Dendritic cell treated with granulocyte-macrophage colony-stimulating factor and Interleukin-4, amounts not matched to agents 40 ng/mL and 50 ng/mL, for 4 days (primary cell): ENCODE results near the gene AKAP12.

ENCODE experiments used
- H3K27ac Mint-ChIP-seq: one replicate; pipeline ENCODE4 v1.8.0; 2022; ENCODE audit warnings: mild to moderate bottlenecking, mixed read lengths
- H3K27me3 Mint-ChIP-seq: one replicate; pipeline ENCODE4 v1.8.0; 2022; ENCODE audit warnings: mild to moderate bottlenecking, mixed read lengths
- H3K36me3 Mint-ChIP-seq: one replicate; pipeline ENCODE4 v1.8.0; 2022; ENCODE audit warnings: low read depth, mixed read lengths
- H3K4me1 Mint-ChIP-seq: one replicate; pipeline ENCODE4 v1.8.0; 2022; ENCODE audit warnings: low read depth, mixed read lengths
- H3K4me3 Mint-ChIP-seq: one replicate; pipeline ENCODE4 v1.8.0; 2022; ENCODE audit warnings: mild to moderate bottlenecking, moderate library complexity, mixed read lengths
- H3K9me3 Mint-ChIP-seq: one replicate; pipeline ENCODE4 v1.8.0; 2022; ENCODE audit warnings: mixed read lengths
- intact Hi-C: fragments of 100-400 bp; cut with micrococcal nuclease; formaldehyde crosslinking; loops from one replicate; pipeline ENCODE4 v1.15.0; 2022

Gene AKAP12

DNA sequence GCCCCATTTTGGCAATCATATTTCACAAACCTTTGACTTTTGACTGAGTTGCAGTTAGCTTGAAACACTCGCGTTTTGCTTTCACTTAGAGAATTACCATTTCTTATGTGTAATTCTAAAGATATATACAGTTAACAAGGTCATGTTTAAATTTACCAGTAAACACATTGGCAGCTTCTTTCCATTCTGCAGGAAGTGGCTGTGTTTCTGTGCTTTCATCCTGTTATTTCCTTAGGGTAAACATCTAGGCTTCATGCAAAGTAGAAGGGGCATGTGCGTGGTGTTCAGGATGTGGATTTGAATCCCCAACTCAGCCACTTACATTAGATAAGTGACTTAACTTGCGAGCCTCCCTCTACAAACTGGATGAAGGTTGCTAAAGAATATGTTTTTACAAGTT, 41.1 kb downstream of the AKAP12 start:
- Mint-ChIP-seq H3K9me3 (no peaks in the 10 kb centered on the region), H3K4me1 (no peaks in the 10 kb centered on the region), H3K36me3 (no peaks in the 10 kb centered on the region), H3K27me3 (peaks cover 11% of the 10 kb centered on the region), H3K4me3 (no peak overlapping the region), H3K27ac (no peak overlapping the region)
- intact Hi-C loops, result no loop called here

DNA sequence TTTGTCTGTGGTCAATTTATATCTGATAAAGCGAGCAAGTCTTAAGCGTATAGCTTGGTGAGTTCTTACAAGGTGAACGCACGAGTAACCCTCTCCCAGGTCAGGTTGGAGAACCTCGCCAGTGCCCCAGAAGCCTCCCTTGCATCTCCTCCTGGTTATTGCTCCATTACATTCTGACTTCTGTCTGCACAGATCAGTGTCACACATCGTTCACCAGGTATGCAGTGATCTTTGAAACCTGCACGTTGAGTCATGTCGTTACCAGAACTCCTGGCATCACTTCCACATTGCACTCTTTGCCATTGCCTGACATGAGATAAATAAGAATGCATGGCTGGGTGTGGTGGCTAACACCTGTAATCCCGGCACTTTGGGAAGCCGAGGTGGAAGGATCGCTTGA, 44.2 kb downstream of the AKAP12 start:
- Mint-ChIP-seq H3K4me1 (no peaks in the 10 kb centered on the region), H3K9me3 (no peaks in the 10 kb centered on the region), H3K4me3 (no peak overlapping the region), H3K27me3 (peaks cover 7% of the 10 kb centered on the region), H3K27ac (no peak overlapping the region), H3K36me3 (no peaks in the 10 kb centered on the region)
- intact Hi-C loops, result no loop called here

DNA sequence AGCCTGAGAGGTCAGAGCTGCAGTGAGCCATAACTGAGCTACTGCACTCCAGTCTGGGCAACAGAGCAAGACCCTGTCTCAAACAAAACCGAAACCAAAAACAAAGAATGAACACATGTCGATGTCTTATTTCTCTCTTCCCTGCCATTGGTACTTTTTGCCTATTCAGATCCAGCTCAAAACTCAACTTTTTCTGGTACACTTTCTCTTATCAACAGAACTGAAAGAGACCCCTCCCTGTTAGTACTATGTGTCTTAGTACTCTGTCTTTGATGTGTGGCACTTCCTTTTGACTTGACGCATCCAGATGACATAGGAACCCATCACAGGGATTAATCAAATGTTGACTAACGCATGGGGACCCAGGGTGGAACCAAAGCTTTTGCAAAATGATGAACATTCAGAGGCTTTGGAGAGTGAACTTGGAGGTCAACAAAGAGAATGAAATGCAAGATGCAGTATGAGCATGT, 44.8 kb downstream of the AKAP12 start:
- Mint-ChIP-seq H3K27me3 (peaks cover 7% of the 10 kb centered on the region), H3K36me3 (no peaks in the 10 kb centered on the region), H3K4me1 (no peaks in the 10 kb centered on the region), H3K27ac (no peak overlapping the region), H3K9me3 (no peaks in the 10 kb centered on the region), H3K4me3 (no peak overlapping the region)
- intact Hi-C loops, result no loop called here

GRCh38 chr6:151285122-151285521, 45.4 kb downstream of the AKAP12 start:
- Mint-ChIP-seq H3K4me1 (no peaks in the 10 kb centered on the region), H3K27me3 (peaks cover 7% of the 10 kb centered on the region), H3K27ac (no peak overlapping the region), H3K4me3 (no peak overlapping the region), H3K9me3 (no peaks in the 10 kb centered on the region), H3K36me3 (no peaks in the 10 kb centered on the region)
- intact Hi-C loops, result no loop called here

DNA sequence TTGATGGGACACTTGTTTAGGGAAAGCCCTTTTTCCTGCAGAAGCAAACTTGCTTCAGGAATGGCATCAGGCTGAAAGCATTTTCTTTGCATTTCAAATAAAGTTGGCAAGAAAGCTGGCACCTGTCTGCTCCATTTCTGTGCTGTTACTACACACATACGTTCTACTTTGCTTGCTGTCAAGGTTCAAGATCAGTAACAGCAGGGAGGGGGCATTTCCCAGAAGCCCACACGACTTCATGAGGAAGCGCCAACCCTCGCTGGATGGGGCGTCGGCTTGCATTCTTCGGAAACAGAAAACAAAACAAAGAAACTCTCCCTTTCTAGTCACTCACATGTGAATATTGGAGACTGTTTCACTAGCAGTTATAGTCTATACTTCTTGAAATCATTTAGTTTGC, 46.4 kb downstream of the AKAP12 start:
- H3K36me3 Mint-ChIP-seq, result no peaks in the 10 kb centered on the region
- H3K9me3 Mint-ChIP-seq, result no peaks in the 10 kb centered on the region
- no peaks in the 10 kb centered on the region for H3K4me1 Mint-ChIP-seq
- H3K4me3 Mint-ChIP-seq, result no peak overlapping the region
- H3K27ac Mint-ChIP-seq, result no peak overlapping the region
- intact Hi-C loops, result no loop called here
- H3K27me3 Mint-ChIP-seq, result peaks cover 7% of the 10 kb centered on the region

DNA sequence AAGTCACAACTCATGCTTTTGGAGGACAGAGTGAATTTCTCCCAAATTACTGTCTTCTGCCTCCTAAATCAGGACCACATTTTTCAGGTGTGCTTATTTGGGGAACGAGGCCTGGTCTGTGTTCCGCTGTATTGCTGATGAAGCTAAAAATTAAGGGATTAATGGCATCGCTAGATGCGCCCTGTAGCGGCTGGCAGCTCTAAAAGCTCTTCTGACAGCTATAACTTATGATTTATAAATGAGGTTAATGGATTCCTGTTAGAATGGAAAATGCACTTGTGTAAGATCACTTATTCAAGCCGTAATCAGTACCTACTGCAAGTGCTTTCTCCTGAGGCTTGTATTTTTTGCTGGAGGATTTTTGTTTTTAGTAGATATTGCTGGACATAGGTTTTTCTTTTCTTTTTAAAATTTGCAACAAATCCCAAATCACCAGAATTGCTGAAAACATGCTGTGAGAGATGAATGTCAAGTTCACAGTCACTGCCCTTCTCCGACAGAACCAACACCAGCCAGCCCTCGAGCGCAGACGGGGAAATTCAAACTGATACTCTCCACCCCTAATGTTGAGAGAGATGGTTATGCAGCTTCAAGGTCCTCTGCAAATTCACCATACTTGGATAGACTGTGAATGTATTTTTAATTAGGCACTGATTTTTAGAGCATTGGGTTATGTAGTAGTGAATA, 49.1 kb downstream of the AKAP12 start:
- Mint-ChIP-seq H3K27me3 (peaks cover 9% of the 10 kb centered on the region), H3K4me1 (no peaks in the 10 kb centered on the region), H3K27ac (no peak overlapping the region), H3K9me3 (no peaks in the 10 kb centered on the region), H3K36me3 (no peaks in the 10 kb centered on the region), H3K4me3 (no peak overlapping the region)
- intact Hi-C loops, result no loop called here

- no peak overlapping the region for H3K4me3 Mint-ChIP-seq
- H3K4me1 Mint-ChIP-seq, result no peaks in the 10 kb centered on the region
- no peak overlapping the region for H3K27ac Mint-ChIP-seq
- H3K36me3 Mint-ChIP-seq, result no peaks in the 10 kb centered on the region
- H3K9me3 Mint-ChIP-seq, result no peaks in the 10 kb centered on the region
- peaks cover 6% of the 10 kb centered on the region for H3K27me3 Mint-ChIP-seq
- intact Hi-C loops, result no loop called here
These were observed 49.7 kb downstream of the AKAP12 start for GRCh38 chr6:151289399-151290007.

GRCh38 chr6:151290877-151291721, 51.3 kb downstream of the AKAP12 start:
- H3K4me1 Mint-ChIP-seq, result no peaks in the 10 kb centered on the region
- no peak overlapping the region for H3K4me3 Mint-ChIP-seq
- H3K9me3 Mint-ChIP-seq, result no peaks in the 10 kb centered on the region
- intact Hi-C loops, result no loop called here
- no peak overlapping the region for H3K27ac Mint-ChIP-seq
- peaks cover 7% of the 10 kb centered on the region for H3K27me3 Mint-ChIP-seq
- H3K36me3 Mint-ChIP-seq, result no peaks in the 10 kb centered on the region

DNA sequence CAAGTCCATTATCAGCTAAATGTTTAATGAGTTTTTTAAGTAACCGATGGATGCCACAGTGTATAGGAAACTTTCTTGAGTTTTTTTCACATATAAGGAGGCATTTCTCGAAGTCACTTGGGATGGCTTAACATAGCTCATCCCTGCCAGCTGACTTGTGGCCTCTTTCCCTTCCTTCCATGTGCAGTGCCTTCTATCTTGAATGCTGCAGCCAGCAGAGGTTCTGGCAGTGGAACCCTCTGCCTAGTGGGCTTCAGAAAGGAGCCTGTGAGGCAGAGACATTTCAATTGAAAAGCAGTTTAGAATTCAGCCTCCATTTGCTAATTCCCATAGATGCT, 51.9 kb downstream of the AKAP12 start:
- Mint-ChIP-seq H3K4me1 (no peaks in the 10 kb centered on the region), H3K27me3 (peaks cover 7% of the 10 kb centered on the region), H3K27ac (no peak overlapping the region), H3K36me3 (no peaks in the 10 kb centered on the region), H3K4me3 (no peak overlapping the region), H3K9me3 (no peaks in the 10 kb centered on the region)
- intact Hi-C loops, result no loop called here

- H3K9me3 Mint-ChIP-seq, result no peaks in the 10 kb centered on the region
- no peaks in the 10 kb centered on the region for H3K4me1 Mint-ChIP-seq
- no peaks in the 10 kb centered on the region for H3K36me3 Mint-ChIP-seq
- intact Hi-C loops, result no loop called here
- H3K27ac Mint-ChIP-seq, result no peak overlapping the region
- H3K27me3 Mint-ChIP-seq, result peaks cover 7% of the 10 kb centered on the region
- H3K4me3 Mint-ChIP-seq, result no peak overlapping the region
These were observed 53.4 kb downstream of the AKAP12 start for GRCh38 chr6:151292974-151293687.

DNA sequence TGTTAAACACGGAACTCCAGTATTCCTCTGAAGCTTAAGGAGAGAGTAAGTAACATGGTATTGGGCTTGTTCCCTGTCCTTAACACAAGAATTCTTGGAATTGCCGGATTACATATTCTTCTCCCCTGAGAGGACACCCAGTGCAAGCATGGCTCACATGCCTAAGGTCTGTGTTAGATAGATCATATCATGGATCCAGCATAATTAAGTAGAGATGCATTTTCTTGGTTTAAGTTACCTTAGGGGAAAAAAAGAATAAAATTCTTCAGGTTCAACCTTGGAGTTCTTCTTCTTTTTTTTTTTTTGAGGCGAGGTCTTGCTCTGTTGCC, 53.9 kb downstream of the AKAP12 start:
- H3K27me3 Mint-ChIP-seq, result peaks cover 7% of the 10 kb centered on the region
- H3K36me3 Mint-ChIP-seq, result no peaks in the 10 kb centered on the region
- H3K4me3 Mint-ChIP-seq, result no peak overlapping the region
- intact Hi-C loops, result no loop called here
- H3K9me3 Mint-ChIP-seq, result no peaks in the 10 kb centered on the region
- no peaks in the 10 kb centered on the region for H3K4me1 Mint-ChIP-seq
- H3K27ac Mint-ChIP-seq, result no peak overlapping the region

DNA sequence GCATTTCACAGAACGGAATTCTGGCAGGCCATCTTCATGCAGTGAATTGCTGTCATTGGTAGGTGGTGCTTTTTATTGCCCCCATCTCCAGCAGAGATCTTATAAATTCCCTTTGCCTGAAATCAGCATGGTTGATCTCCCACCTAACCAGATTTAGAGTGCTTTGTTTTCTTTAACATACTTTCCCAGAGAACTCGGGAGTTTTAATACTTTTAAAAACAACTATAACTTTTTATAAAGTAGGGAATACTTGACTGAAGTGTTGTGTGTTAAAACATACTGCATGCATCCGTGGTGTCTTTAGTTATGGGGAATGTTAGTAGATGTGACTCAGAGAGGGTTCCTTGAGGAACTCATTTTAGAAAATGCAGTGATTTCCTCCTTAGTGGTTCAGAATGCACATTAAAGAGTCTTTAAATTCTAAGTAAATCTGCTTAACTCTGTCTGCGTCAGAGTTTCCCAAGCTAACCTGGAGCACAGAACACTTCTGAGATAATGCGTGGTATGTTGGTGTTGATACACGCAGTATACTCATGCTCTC, 54.9 kb downstream of the AKAP12 start:
- Mint-ChIP-seq H3K9me3 (no peaks in the 10 kb centered on the region), H3K4me3 (no peak overlapping the region), H3K36me3 (no peaks in the 10 kb centered on the region), H3K4me1 (no peaks in the 10 kb centered on the region), H3K27ac (no peak overlapping the region), H3K27me3 (peaks cover 7% of the 10 kb centered on the region)
- intact Hi-C loops, result no loop called here

DNA sequence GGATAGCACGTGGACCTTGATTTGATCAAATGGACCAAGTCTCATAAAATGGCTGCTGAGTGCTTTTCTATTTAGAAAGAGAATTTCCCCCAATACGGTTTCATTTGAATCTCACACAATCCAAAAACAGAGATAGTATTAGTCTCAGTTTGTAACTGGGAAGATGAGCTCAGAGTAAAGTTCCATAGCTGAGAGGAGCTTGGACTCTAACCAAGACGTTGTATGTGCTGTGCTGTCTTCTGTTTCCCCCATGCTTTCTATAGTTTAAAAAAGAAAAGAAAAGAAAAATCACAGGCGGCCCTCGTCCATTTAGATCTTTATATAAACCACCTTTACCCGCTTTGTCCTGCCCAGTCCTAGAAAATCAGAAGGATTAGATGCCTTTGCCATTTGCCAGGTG, 58.1 kb downstream of the AKAP12 start:
- Mint-ChIP-seq H3K27me3 (peaks cover 2% of the 10 kb centered on the region), H3K4me3 (no peak overlapping the region)

DNA sequence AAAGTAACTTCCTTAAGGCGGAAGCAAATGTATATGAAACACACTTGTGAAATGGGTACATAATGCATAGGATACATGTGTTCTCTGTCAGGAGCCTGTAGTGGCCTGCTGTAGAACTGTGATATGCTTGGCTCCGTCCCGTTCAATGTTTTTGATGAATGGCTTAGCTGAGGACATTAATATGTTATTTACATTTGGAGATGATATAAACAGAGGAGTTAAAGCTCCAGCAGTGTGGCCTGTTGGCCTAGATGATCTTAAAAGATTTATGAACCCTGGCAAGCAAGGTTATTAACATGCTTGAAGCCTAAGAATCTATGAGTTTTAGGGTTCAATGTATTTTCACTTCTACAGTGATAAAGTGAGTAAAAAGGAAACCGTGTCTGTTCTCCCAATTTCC, 59.2 kb downstream of the AKAP12 start:
- Mint-ChIP-seq H3K4me1 (no peaks in the 10 kb centered on the region), H3K27ac (no peak overlapping the region), H3K4me3 (no peak overlapping the region), H3K27me3 (peaks cover 2% of the 10 kb centered on the region), H3K36me3 (no peaks in the 10 kb centered on the region), H3K9me3 (no peaks in the 10 kb centered on the region)
- intact Hi-C loops, result no loop called here

More for the DNA sequence above, 58.1 kb downstream of the AKAP12 start:
- no peak overlapping the region for H3K27ac Mint-ChIP-seq
- intact Hi-C loops, result no loop called here
- no peaks in the 10 kb centered on the region for H3K36me3 Mint-ChIP-seq
- H3K9me3 Mint-ChIP-seq, result no peaks in the 10 kb centered on the region
- H3K4me1 Mint-ChIP-seq, result no peaks in the 10 kb centered on the region
